Ovary (tissue), 10 donors: ENCODE data around the gene CYB5RL. TPM values are rescaled to one million over a fixed set of nuclear protein-coding genes. Genes with fewer than 3 reads are reported as not detected.

Experiments
- DNase-seq, 5 donors: peaks; one replicate each; pipeline ENCODE4 v3.0.0-alpha.2; 2019 to 2020
- H3K27ac ChIP-seq, 2 donors: fragments of 200-600 bp; one replicate each; pipeline versions ENCODE4 v1.5.1 to v1.8.0; 2019 to 2022
- H3K27me3 ChIP-seq: fragments of 200-600 bp; one replicate; pipeline ENCODE4 v1.8.0; 2022
- H3K36me3 ChIP-seq: fragments of 200-600 bp; sonication (generic); one replicate; pipeline ENCODE4 v1.5.1; 2019
- H3K4me1 ChIP-seq: one replicate; pipeline ENCODE4 v1.8.1; 2013; ENCODE audit warnings: mild to moderate bottlenecking, moderate library complexity; ENCODE audit not compliant: insufficient read depth
- H3K4me3 ChIP-seq: fragments of 200-600 bp; sonication (generic); one replicate; pipeline ENCODE4 v1.5.1; 2017
- H3K9me3 ChIP-seq, 2 donors: fragments of 200-600 bp in 1 of 2; sonication (generic) in 1 of 2; one replicate each; pipeline versions ENCODE4 v1.5.1 to v1.8.1; 2013 to 2019; ENCODE audit warnings: mild to moderate bottlenecking in 1 of 2, moderate library complexity in 1 of 2
- CTCF ChIP-seq, 3 donors: fragments of 450-650 bp in 2 of 3; fragments of 200-600 bp in 1 of 3; IDR thresholded peaks; one replicate each; pipeline versions ENCODE4 v1.5.1 to v1.8.0; 2016 to 2022; ENCODE audit warnings: antibody characterized with exemption in 3 of 3, mild to moderate bottlenecking in 1 of 3
- EP300 ChIP-seq: sonication (generic); formaldehyde crosslinking; IDR thresholded peaks from one replicate; pipeline ENCODE4 v1.6.1; 2017; ENCODE audit warnings: antibody characterized with exemption
- POLR2A ChIP-seq: fragments of 450-650 bp; IDR thresholded peaks from one replicate; pipeline ENCODE4 v1.6.1; 2017; ENCODE audit warnings: antibody characterized with exemption, mild to moderate bottlenecking, moderate library complexity
- WGBS, 3 donors: extraction: QIAGEN DNeasy Blood & Tissue Kit in 1 of 3; methylation state at CpG; one replicate each; pipeline versions ENCODE4 v1.1.5 to v1.1.7; 2013 to 2017; 5-methylcytosine and 5-hydroxymethylcytosine counted together
- intact Hi-C, 4 donors: fragments of 100-400 bp; cut with DNase I; formaldehyde crosslinking; loops; one replicate each; pipeline versions ENCODE4 v1.11.0 to v1.15.1; 2022 to 2023
- long read RNA-seq, 3 donors: library from polyadenylated mRNA in 2 of 3; unstranded in 2 of 3; transcript quantifications; one replicate each; pipeline ENCODE4 v2.0.0 and lab custom pipeline, GENCODE V29; 2021 to 2026
- polyA plus RNA-seq, 2 donors: library from polyadenylated mRNA; stranded (reverse); fragments of 200-250 nt in 1 of 2; fragments of 350-450 nt in 1 of 2; fragmentation: Illumina TruSeq in 1 of 2; extraction: RNeasy Lipid Tissue Mini Kit (QIAGEN cat#74804) in 1 of 2; gene quantifications; one replicate each; pipeline ENCODE4 v1.2.3, GENCODE V29; 2013 to 2014
- total RNA-seq, 7 donors: library from RNA; depleted of rRNA in 2 of 7; stranded (reverse); fragments of >200 nt in 2 of 7; fragmentation: NEBNext Ultra II Directional in 3 of 7; extraction: Animal tissue kit (Norgen Biotek cat#: 25700) in 3 of 7; gene quantifications; one replicate each; pipeline versions ENCODE4 v1.1.0 to v1.2.4, GENCODE V29; 2016 to 2023
- donor health status: DM: no; HTN: no; CAD: no; lungs with moderate emphysema.
- donor health status: DM: no; HTN: no; CAD: no.
- donor health status: Bipolar disorder and iron deficiency.
- donor health status: DM: yes; HTN: yes; CAD: no.
- donor health status: DM: no; HTN: no; CAD: no.
- donor health status: DM: yes; HTN: yes; CAD: no.

The CYB5RL gene, protein sequence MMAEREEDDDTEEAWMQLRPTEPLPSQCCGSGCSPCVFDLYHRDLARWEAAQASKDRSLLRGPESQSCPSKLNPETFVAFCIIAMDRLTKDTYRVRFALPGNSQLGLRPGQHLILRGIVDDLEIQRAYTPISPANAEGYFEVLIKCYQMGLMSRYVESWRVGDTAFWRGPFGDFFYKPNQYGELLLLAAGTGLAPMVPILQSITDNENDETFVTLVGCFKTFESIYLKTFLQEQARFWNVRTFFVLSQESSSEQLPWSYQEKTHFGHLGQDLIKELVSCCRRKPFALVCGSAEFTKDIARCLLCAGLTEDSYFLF
- total RNA-seq (1 to 10 TPM; 2.3 to 9.6 (median 7.4) TPM), polyA plus RNA-seq (1 to 10 TPM; 3.2 to 7.5 TPM)
- long read RNA-seq, donor 1, partial matches to known transcripts: 8 of 25 reads
- long read RNA-seq, donor 1, other reads (novel, unspliced or antisense): 16 of 25 reads
- long read RNA-seq, donor 2: 0 reads
- long read RNA-seq, donor 3, partial matches to known transcripts: 3 of 12 reads
- long read RNA-seq, donor 3, other reads (novel, unspliced or antisense): 7 of 12 reads

GRCh38 chr1:54199765-54200518 is at the start of gene CYB5RL, which contains the start of gene MRPL37:
Gene CYB5RL (minus strand): TSS chr1:54200030. CDS start chr1:54195616, 4,414 bp downstream.
Gene MRPL37 (plus strand): TSS chr1:54200167. CDS start chr1:54200244, 77 bp downstream.
- H3K36me3 ChIP-seq: no peaks in the 10 kb centered on the region
- WGBS, 3 donors: 0% methylated on average over 41 to 51 of the region's 51 CpGs
- no peak for TF ChIP-seq CTCF (IDR thresholded peaks at IDR 0.05)
- TF ChIP-seq POLR2A: peak; percentile 39
- H3K4me3 ChIP-seq: peak within 1 kb of the TSS; percentile 86
- intact Hi-C loops: no loop called here
- H3K27ac ChIP-seq: peak within 1 kb of the TSS; percentile 37 to 72
- H3K4me1 ChIP-seq: peaks cover 4% of the 10 kb centered on the region
- peak; percentile 90 to 93 (median 91) for DNase-seq
- no peaks in the 10 kb centered on the region for H3K9me3 ChIP-seq
- H3K27me3 ChIP-seq: no peaks in the 10 kb centered on the region

DNA sequence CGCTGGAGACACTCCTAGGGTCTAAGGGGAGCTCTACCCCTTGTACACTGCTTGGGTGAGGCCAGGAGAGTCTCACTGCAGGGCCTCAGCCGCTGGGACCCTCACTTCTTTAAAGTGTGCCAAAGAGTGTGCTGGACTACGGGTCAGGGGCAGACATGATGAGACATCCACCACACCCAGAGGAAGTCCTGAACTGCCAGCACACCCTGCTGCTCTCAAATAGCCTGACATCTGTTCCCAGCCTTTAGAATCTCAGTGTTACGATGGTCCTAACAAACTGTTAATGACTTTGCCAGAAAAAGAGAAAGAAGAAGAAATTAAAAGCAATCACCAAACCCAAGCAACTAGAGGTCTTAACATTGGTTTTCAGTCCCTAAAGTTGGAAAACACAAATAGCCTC is 49.1 kb upstream of the CYB5RL start:
- Histone ChIP-seq H3K27ac (no peak overlapping the region), H3K27me3 (no peaks in the 10 kb centered on the region), H3K36me3 (no peaks in the 10 kb centered on the region), H3K4me1 (peaks cover 12% of the 10 kb centered on the region), H3K9me3 (no peaks in the 10 kb centered on the region), H3K4me3 (no peak overlapping the region)
- intact Hi-C loops: no loop called here
- DNase-seq: no peak
- TF ChIP-seq POLR2A (no peak), EP300 (no peak), CTCF (IDR thresholded peaks at IDR 0.05) (no peak)
- 69 to 76% (median 73%) methylated on average over 4 of the region's 4 CpGs for WGBS, 3 donors

GRCh38 chr1:54247863-54248515 is 48.2 kb upstream of the CYB5RL start:
- Histone ChIP-seq H3K27ac (no peak overlapping the region), H3K27me3 (no peaks in the 10 kb centered on the region), H3K4me3 (no peak overlapping the region), H3K9me3 (no peaks in the 10 kb centered on the region), H3K36me3 (no peaks in the 10 kb centered on the region), H3K4me1 (peaks cover 8% of the 10 kb centered on the region)
- WGBS, 3 donors: 83 to 89% (median 89%) methylated on average over 11 of the region's 11 CpGs
- DNase-seq: no peak
- intact Hi-C loops: no loop called here
- TF ChIP-seq CTCF (IDR thresholded peaks at IDR 0.05) (no peak), EP300 (no peak), POLR2A (no peak)

DNA sequence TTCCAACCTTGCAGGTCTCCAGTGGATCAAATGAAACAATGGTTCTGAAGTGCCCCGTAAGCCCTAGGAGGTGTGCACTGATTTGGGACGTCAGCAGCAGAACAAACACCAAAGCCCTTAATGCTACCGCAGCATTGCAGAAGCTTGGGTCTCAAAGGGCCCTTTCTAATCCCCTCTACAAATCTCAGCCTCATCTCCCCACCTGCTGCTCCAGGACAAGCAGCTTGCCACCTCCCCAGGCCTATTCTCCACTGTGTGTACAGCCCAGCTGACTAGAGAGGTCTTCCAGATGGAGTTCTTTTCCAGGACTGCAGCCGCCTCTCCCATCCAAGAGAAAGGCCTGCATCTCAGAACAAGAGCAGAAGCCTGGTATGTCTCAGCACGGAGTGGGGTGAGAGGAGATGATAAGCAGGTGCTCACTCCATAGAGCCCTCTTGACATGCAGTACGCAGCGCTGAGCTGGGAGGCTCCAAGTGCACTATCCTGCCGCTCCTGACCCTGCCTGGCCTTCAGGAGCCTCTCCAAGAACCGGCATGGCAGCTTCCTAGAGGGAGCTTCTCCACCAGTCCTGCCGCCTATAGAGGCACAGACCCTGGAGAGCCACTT is 46.4 kb upstream of the CYB5RL start:
- no peak for DNase-seq
- TF ChIP-seq CTCF (IDR thresholded peaks at IDR 0.05): no peak
- intact Hi-C loops: no loop called here
- Histone ChIP-seq H3K4me1 (peaks cover 8% of the 10 kb centered on the region), H3K36me3 (no peaks in the 10 kb centered on the region), H3K27ac (no peak overlapping the region), H3K27me3 (no peaks in the 10 kb centered on the region), H3K9me3 (no peaks in the 10 kb centered on the region), H3K4me3 (no peak overlapping the region)
- 75 to 88% (median 80%) methylated on average over 10 of the region's 10 CpGs for WGBS, 3 donors
